HG03060 (cell line): ENCODE data around the gene CD244.
"Not testable (repeated sequence)": the region's sequence is repeated elsewhere in the genome, so short reads cannot be mapped to it uniquely, and the experiment has no call there.

Source experiments
- ATAC-seq: cut with Tn5 transposase; IDR thresholded peaks from one replicate; pipeline ENCODE4 v1.9.1; 2021; ENCODE audit warnings: low read depth, moderate number of reproducible peaks; ENCODE audit not compliant: unreplicated experiment

The CD244 gene

GRCh38 chr1:160789051-160789701, 73.5 kb downstream of the CD244 start:
- peak; percentile 11 for ATAC-seq

GRCh38 chr1:160782988-160783765, 79.5 kb downstream of the CD244 start:
- ATAC-seq = not testable (repeated sequence)

- ATAC-seq = peak; percentile 76
Observed at GRCh38 chr1:160781914-160782689, 80.6 kb downstream of the CD244 start.

DNA sequence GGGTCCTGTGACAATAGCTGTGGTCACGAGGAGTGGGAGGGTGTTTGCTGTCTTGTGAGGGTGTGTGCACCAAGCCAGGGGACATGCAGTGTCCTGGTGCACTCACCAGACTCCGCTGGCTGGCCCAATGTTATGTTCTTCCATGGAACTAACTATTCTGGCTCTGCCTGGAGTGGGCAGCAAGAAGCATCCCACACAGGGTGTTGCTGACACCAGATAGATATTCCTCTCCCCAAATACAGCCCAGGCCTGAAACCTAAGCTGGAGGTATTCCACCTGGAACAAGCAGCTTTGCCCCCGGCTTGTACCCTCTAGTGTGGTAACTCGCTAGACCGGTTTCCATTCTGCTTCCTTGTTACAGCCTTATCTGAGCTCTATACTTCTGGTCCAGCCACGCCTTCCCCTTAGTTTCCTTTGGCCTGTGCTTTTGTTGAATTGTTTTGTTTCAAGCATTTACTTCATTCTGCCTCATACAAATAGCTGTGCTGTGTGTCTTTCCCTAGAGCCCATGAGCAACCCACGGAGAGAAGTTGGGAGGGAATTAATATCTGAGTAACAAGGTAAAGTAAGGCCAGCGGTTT, 81.4 kb downstream of the CD244 start:
- ATAC-seq = no peak

DNA sequence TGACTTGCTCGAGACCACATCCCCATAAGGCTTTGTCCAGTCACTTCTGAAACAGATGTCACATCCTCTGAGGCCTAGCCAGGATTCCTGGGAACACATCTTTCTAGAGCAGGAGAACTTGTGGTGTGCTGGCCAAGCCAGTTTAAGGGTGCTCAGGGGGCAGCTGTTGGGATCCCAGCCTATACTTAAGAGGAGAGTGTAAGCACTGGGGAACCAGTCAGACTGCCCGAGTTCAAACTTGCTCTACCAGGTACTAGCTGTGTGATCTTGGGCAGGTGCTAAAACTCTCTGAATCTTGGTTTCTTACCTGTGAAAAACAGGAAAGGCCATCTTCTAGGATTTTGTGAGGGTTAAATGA, 82.3 kb downstream of the CD244 start:
- ATAC-seq = no peak
